NCI-H2029 treated with DMSO at 0.1 percent for 48 hours (cell line): ENCODE results near the gene PYGM.

Source experiments
- DNase-seq: peaks from one replicate; lab custom pipeline; 2025; lab: John Stamatoyannopoulos, UW

The PYGM gene

GRCh38 chr11:64791781-64792291, 32.1 kb upstream of the PYGM start:
- DNase-seq = no peak

- no peak for DNase-seq
These were observed 30.7 kb upstream of the PYGM start for GRCh38 chr11:64790205-64791095.

GRCh38 chr11:64789331-64790204, 29.8 kb upstream of the PYGM start:
- no peak for DNase-seq

- no peak for DNase-seq
These were observed 28.8 kb upstream of the PYGM start for GRCh38 chr11:64788321-64789215.

- no peak for DNase-seq
These were observed 27.9 kb upstream of the PYGM start for GRCh38 chr11:64787526-64788320.

GRCh38 chr11:64786308-64786707, 26.5 kb upstream of the PYGM start:
- DNase-seq = no peak

- DNase-seq = no peak
These were observed 25.2 kb upstream of the PYGM start for GRCh38 chr11:64784813-64785581.

- peak; percentile 100 for DNase-seq
These were observed 18.9 kb upstream of the PYGM start, which contains the start of gene SF1 for GRCh38 chr11:64778473-64779298. Gene SF1 (minus strand): TSS chr11:64778542. CDS start chr11:64778392, 150 bp downstream.

GRCh38 chr11:64778223-64778472, 18.4 kb upstream of the PYGM start:
- no peak for DNase-seq

- DNase-seq = peak; percentile 45
These were observed 17.9 kb upstream of the PYGM start for GRCh38 chr11:64777449-64778222.

- DNase-seq = no peak
These were observed 17.1 kb upstream of the PYGM start for GRCh38 chr11:64776875-64777274.

- DNase-seq = no peak
These were observed 16.7 kb upstream of the PYGM start for GRCh38 chr11:64776425-64776824.

GRCh38 chr11:64774144-64774543, 14.4 kb upstream of the PYGM start:
- DNase-seq = no peak

GRCh38 chr11:64772303-64773018, 12.7 kb upstream of the PYGM start:
- no peak for DNase-seq

- no peak for DNase-seq
These were observed 12.1 kb upstream of the PYGM start for GRCh38 chr11:64771861-64772260.

- no peak for DNase-seq
These were observed 10.3 kb upstream of the PYGM start for GRCh38 chr11:64770120-64770519.

- DNase-seq = no peak
These were observed 9.5 kb upstream of the PYGM start for GRCh38 chr11:64769283-64769682.

- DNase-seq = no peak
These were observed 8.5 kb upstream of the PYGM start for GRCh38 chr11:64768300-64768694.
